Activated T-cell treated with anti-CD3 and anti-CD28 coated beads, Interleukin-2, amount 50 U/mL, for 24 hours (primary cell): ENCODE measurements around the gene CPSF4.
A peak's percentile ranks its signal among the peaks of the same experiment; 100 is the strongest.

ENCODE experiments used
- DNase-seq: peaks from one replicate; pipeline ENCODE4 v3.0.0-alpha.2; 2020
- H3K27ac Mint-ChIP-seq: 2 replicates; pipeline ENCODE4 v1.8.0; 2020; ENCODE audit warnings: mild to moderate bottlenecking, mixed read lengths
- H3K27me3 Mint-ChIP-seq: 2 replicates; pipeline ENCODE4 v1.8.0; 2020; ENCODE audit warnings: mixed read lengths
- H3K36me3 Mint-ChIP-seq: 2 replicates; pipeline ENCODE4 v1.8.0; 2020; ENCODE audit warnings: low read depth, mixed read lengths
- H3K4me1 Mint-ChIP-seq: 2 replicates; pipeline ENCODE4 v1.8.0; 2020; ENCODE audit warnings: low read depth, mixed read lengths
- H3K4me3 Mint-ChIP-seq: 2 replicates; pipeline ENCODE4 v1.8.0; 2020; ENCODE audit warnings: mild to moderate bottlenecking, moderate library complexity, mixed read lengths
- H3K9me3 Mint-ChIP-seq: 2 replicates; pipeline ENCODE4 v1.8.0; 2020; ENCODE audit warnings: mixed read lengths

CPSF4 gene

DNA sequence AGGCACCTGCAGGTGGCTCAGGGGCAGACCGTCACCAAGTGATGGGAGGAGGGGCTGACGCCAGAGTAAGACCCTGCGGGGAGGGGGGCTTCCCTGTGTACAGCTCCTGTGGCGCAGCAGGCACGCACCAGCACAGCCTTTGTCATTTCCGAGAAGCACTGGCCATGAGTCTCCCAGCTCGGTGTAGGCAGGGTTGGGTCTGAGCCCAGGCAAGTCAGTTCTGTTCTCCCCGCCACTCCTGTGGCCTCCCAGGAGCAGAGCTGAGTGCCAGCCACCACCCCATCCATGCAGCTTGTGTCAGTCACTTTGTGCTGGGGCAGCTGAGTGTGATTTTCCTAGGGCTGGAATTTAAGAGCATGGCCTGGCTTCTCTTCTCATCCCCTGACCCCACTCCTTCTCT is 13.2 kb downstream of the CPSF4 start:
- no peaks in the 10 kb centered on the region for H3K27me3 Mint-ChIP-seq
- no peak overlapping the region for H3K4me3 Mint-ChIP-seq
- no peaks in the 10 kb centered on the region for H3K4me1 Mint-ChIP-seq
- DNase-seq = no peak
- no peaks in the 10 kb centered on the region for H3K9me3 Mint-ChIP-seq
- H3K36me3 Mint-ChIP-seq = peaks cover 99% of the 10 kb centered on the region
- no peak overlapping the region for H3K27ac Mint-ChIP-seq

GRCh38 chr7:99452541-99452940 is 13.8 kb downstream of the CPSF4 start:
- Mint-ChIP-seq H3K27ac (peak overlapping the region; percentile 47), H3K9me3 (no peaks in the 10 kb centered on the region), H3K27me3 (no peaks in the 10 kb centered on the region), H3K4me3 (no peak overlapping the region), H3K4me1 (no peaks in the 10 kb centered on the region), H3K36me3 (peaks cover 99% of the 10 kb centered on the region)
- DNase-seq = no peak

DNA sequence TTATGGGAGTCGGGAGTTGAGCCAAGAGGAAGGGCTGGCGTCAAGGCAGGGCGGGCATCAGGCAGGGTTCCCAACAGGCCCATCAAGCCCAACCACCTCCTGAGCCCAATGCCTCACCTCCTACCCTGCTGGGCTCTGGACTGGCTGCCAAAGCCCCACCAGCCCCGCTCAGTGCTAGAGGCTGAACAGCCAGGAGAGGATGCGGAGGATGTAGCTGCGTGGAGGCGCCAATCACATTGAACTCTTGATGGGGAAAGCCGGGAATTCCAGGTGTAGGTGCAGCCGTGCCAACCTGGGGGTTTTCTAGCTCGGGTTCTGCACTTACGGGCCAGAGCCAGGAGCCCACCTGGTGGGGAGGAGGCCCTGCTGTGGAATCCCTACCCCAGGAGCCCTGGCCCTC is 14.4 kb downstream of the CPSF4 start:
- DNase-seq = no peak
- Mint-ChIP-seq H3K27ac (peak overlapping the region; percentile 47), H3K4me1 (no peaks in the 10 kb centered on the region), H3K27me3 (no peaks in the 10 kb centered on the region), H3K36me3 (peaks cover 99% of the 10 kb centered on the region), H3K9me3 (no peaks in the 10 kb centered on the region), H3K4me3 (no peak overlapping the region)

DNA sequence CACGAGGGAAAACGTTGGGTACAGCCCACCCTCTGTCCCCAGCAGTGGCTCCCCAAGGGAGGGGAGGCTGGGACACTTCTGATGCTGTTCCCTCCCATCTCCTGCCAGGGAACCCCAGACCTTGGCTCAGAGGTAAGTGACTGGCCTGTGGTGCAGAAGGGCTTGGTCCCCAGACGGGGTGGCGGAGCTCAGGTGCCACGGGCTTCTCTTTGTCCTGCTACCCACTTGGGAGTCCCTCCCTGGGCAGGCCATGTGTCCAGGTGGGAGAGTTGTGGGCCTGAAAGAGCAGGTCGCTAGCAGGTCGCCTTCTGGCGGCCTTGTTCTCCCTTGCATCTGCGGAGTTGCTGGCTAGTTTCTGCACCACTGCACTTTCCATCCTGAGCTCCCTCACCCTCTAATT is 17.1 kb downstream of the CPSF4 start:
- Mint-ChIP-seq H3K27me3 (no peaks in the 10 kb centered on the region), H3K36me3 (peaks cover 99% of the 10 kb centered on the region), H3K4me1 (peaks cover 20% of the 10 kb centered on the region), H3K27ac (peak overlapping the region; percentile 74), H3K9me3 (no peaks in the 10 kb centered on the region), H3K4me3 (no peak overlapping the region)
- DNase-seq = no peak

- DNase-seq = no peak
- H3K27ac Mint-ChIP-seq = peak overlapping the region; percentile 74
- peaks cover 99% of the 10 kb centered on the region for H3K36me3 Mint-ChIP-seq
- H3K9me3 Mint-ChIP-seq = no peaks in the 10 kb centered on the region
- H3K27me3 Mint-ChIP-seq = no peaks in the 10 kb centered on the region
- peaks cover 24% of the 10 kb centered on the region for H3K4me1 Mint-ChIP-seq
- H3K4me3 Mint-ChIP-seq = no peak overlapping the region
These were observed 17.5 kb downstream of the CPSF4 start for GRCh38 chr7:99456288-99456687.

GRCh38 chr7:99457050-99457649 is 18.4 kb downstream of the CPSF4 start:
- Mint-ChIP-seq H3K27me3 (no peaks in the 10 kb centered on the region), H3K27ac (peak overlapping the region; percentile 74), H3K9me3 (no peaks in the 10 kb centered on the region), H3K4me1 (peaks cover 29% of the 10 kb centered on the region), H3K36me3 (peaks cover 96% of the 10 kb centered on the region), H3K4me3 (no peak overlapping the region)
- no peak for DNase-seq

GRCh38 chr7:99457650-99458493 is 19.1 kb downstream of the CPSF4 start:
- H3K9me3 Mint-ChIP-seq = no peaks in the 10 kb centered on the region
- H3K4me1 Mint-ChIP-seq = peaks cover 32% of the 10 kb centered on the region
- peak overlapping the region; percentile 71 for H3K27ac Mint-ChIP-seq
- no peak overlapping the region for H3K4me3 Mint-ChIP-seq
- no peak for DNase-seq
- H3K36me3 Mint-ChIP-seq = peaks cover 95% of the 10 kb centered on the region
- no peaks in the 10 kb centered on the region for H3K27me3 Mint-ChIP-seq

DNA sequence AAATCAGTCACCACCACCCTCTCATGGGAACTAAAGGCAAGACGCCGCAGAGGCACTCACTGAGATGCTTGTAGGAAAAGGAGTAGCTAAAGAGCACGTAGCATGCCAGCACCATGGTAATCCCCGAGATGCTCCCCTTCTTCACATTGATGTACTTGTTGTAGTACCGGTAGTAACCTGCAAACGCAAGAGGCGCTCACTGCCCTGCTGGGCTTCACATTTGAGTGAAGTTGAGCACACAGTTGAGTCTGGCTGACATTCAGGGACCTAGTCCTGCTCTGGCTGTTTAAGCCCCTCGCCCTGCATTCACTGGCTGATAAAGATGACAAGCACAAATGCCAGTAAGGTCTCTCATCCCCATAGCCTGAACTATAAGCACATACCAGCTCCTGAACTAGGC is 20.3 kb downstream of the CPSF4 start:
- H3K36me3 Mint-ChIP-seq = peaks cover 91% of the 10 kb centered on the region
- no peaks in the 10 kb centered on the region for H3K27me3 Mint-ChIP-seq
- DNase-seq = no peak
- H3K4me1 Mint-ChIP-seq = peaks cover 39% of the 10 kb centered on the region
- peak overlapping the region; percentile 71 for H3K27ac Mint-ChIP-seq
- H3K9me3 Mint-ChIP-seq = no peaks in the 10 kb centered on the region
- H3K4me3 Mint-ChIP-seq = no peak overlapping the region

DNA sequence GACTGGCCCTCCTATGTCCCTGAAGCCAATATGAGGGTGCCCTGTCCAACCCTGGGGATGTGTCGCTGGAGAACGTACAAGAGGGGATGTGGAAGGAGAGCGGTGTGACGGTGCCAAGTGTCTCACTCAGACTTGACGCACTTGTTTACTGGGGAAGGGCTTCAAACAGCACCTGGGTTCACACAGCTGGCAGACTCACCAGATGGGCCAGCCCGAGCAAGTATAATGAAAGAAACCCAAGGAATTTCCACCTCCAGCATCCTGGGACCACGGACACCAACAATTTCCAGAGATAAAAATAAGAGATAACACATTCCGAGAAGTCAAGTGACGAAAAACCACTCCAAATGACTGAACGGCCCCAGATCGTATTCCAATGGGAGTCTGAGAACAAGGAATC is 21.9 kb downstream of the CPSF4 start:
- no peak for DNase-seq
- no peaks in the 10 kb centered on the region for H3K9me3 Mint-ChIP-seq
- H3K4me3 Mint-ChIP-seq = no peak overlapping the region
- H3K27ac Mint-ChIP-seq = peak overlapping the region; percentile 65
- H3K36me3 Mint-ChIP-seq = peaks cover 88% of the 10 kb centered on the region
- H3K27me3 Mint-ChIP-seq = no peaks in the 10 kb centered on the region
- peaks cover 48% of the 10 kb centered on the region for H3K4me1 Mint-ChIP-seq

DNA sequence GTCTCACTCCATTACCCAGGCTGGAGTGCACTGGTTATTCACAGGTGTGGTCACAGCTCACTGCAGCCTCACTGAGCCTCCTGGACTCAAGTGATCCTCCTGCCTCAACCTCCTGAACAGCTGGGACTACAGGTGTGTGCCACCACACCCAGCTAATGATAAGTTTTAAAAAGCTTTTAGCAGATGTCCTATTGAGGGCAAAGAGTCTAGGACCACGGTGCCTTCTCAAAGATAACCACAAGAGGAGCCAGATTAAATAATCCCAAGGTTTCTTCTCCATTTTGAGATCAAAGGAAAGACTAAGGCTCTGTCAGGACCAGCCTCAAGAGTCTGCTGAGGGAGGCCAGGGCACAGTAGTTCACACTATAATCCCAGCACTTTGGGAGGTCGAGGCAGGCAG is 22.5 kb downstream of the CPSF4 start:
- no peaks in the 10 kb centered on the region for H3K9me3 Mint-ChIP-seq
- peaks cover 87% of the 10 kb centered on the region for H3K36me3 Mint-ChIP-seq
- DNase-seq = no peak
- H3K27me3 Mint-ChIP-seq = no peaks in the 10 kb centered on the region
- peak overlapping the region; percentile 65 for H3K27ac Mint-ChIP-seq
- no peak overlapping the region for H3K4me3 Mint-ChIP-seq
- peaks cover 51% of the 10 kb centered on the region for H3K4me1 Mint-ChIP-seq

- Mint-ChIP-seq H3K27ac (peak overlapping the region; percentile 96), H3K4me1 (peaks cover 37% of the 10 kb centered on the region), H3K9me3 (no peaks in the 10 kb centered on the region), H3K36me3 (peaks cover 45% of the 10 kb centered on the region), H3K27me3 (no peaks in the 10 kb centered on the region), H3K4me3 (peak overlapping the region; percentile 94)
- DNase-seq = peak; percentile 43
These were observed 26.7 kb downstream of the CPSF4 start for GRCh38 chr7:99465421-99465768.

GRCh38 chr7:99468336-99468918 is 29.7 kb downstream of the CPSF4 start:
- H3K27me3 Mint-ChIP-seq = no peaks in the 10 kb centered on the region
- no peak overlapping the region for H3K27ac Mint-ChIP-seq
- H3K4me1 Mint-ChIP-seq = peaks cover 31% of the 10 kb centered on the region
- no peak overlapping the region for H3K4me3 Mint-ChIP-seq
- H3K36me3 Mint-ChIP-seq = peaks cover 31% of the 10 kb centered on the region
- no peaks in the 10 kb centered on the region for H3K9me3 Mint-ChIP-seq
- DNase-seq = no peak

DNA sequence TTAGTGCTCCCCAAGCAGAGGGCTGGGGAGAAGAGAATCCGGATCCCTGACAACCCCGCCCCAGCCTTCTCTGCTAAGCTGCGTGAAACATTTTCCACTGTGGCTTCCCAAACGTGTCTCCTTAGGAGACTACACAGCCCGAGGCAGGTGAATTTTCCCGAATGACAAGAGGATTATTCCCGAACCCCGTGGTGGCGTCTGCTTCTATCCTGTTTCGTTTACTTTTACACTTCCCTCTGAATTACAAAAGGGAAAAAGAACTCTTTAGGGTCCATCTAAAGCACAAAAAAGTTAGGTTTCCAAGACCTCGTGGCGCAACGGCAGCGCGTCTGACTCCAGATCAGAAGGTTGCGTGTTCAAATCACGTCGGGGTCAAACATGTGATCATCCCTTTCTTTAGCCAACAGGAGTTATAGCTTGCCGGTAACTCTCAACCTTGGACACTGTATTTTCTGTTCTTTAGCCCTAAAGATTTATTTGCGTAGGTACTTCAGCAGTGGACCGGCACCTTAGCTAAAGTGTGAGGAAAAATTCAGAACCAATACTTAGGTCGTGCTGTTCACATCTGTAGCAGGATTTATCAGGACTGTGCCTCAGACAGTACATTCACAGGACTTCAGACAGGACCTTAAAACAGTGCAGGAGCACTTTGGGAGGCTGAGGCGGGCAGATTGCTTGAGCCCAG is 30.8 kb downstream of the CPSF4 start:
- DNase-seq = no peak
- peak overlapping the region; percentile 44 for H3K27ac Mint-ChIP-seq
- H3K36me3 Mint-ChIP-seq = peaks cover 28% of the 10 kb centered on the region
- H3K9me3 Mint-ChIP-seq = no peaks in the 10 kb centered on the region
- peaks cover 32% of the 10 kb centered on the region for H3K4me1 Mint-ChIP-seq
- H3K27me3 Mint-ChIP-seq = no peaks in the 10 kb centered on the region
- H3K4me3 Mint-ChIP-seq = no peak overlapping the region

GRCh38 chr7:99472561-99473314 is 34.0 kb downstream of the CPSF4 start, which contains the start of gene ZNF789:
ZNF789 (plus strand) TSS chr7:99472890; CDS start chr7:99476457, 3,567 bp downstream.
- Mint-ChIP-seq H3K27ac (peak within 1 kb of the TSS; percentile 97), H3K27me3 (no peaks in the 10 kb centered on the region), H3K36me3 (peaks cover 37% of the 10 kb centered on the region), H3K4me1 (peaks cover 37% of the 10 kb centered on the region), H3K9me3 (no peaks in the 10 kb centered on the region), H3K4me3 (peak within 1 kb of the TSS; percentile 90)
- DNase-seq = peak; percentile 98
